Muscle of arm (tissue), 12 donors: ENCODE measurements around the gene SBK2. TPM values are rescaled to one million over a fixed set of nuclear protein-coding genes. Genes with fewer than 3 reads are reported as not detected.
A peak's percentile ranks its signal among the peaks of the same experiment; 100 is the strongest.

Experiments
- DNase-seq: peaks from one replicate; pipeline ENCODE4 v3.0.0-alpha.2; 2013
- polyA plus RNA-seq, 12 donors: library from polyadenylated mRNA; unstranded; fragments of 120-200 nt; gene quantifications; one replicate each; pipeline ENCODE4 v1.2.1, GENCODE V29; 2013; ENCODE audit not compliant: insufficient read length in 12 of 12

Gene SBK2
- polyA plus RNA-seq, 12 donors = 1.1 to 18.7 (median 3.2) TPM; not detected in 1

- no peak for DNase-seq
These were observed 22.8 kb upstream of the SBK2 start for GRCh38 chr19:55559684-55560083.

GRCh38 chr19:55554741-55555152 is 17.8 kb upstream of the SBK2 start:
- no peak for DNase-seq

DNA sequence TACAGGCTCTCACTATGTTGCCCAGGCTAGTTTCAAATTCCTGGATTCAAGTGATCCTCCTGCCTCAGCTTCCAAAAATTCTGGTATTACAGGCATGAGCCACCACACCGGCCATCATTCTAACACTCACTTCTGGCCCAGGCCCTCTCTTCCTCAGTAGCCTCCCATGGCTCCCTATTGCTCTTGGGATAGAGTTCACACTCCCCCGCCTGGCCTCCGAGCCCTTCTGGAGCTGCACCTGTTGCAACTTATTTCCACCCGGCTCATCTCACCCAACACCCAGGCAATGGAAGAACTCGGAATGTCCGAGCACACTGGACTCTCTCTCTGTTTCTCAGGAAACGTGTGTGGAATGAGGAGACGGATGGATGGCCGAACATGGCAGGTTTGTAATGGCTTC is 17.4 kb upstream of the SBK2 start:
- no peak for DNase-seq

DNA sequence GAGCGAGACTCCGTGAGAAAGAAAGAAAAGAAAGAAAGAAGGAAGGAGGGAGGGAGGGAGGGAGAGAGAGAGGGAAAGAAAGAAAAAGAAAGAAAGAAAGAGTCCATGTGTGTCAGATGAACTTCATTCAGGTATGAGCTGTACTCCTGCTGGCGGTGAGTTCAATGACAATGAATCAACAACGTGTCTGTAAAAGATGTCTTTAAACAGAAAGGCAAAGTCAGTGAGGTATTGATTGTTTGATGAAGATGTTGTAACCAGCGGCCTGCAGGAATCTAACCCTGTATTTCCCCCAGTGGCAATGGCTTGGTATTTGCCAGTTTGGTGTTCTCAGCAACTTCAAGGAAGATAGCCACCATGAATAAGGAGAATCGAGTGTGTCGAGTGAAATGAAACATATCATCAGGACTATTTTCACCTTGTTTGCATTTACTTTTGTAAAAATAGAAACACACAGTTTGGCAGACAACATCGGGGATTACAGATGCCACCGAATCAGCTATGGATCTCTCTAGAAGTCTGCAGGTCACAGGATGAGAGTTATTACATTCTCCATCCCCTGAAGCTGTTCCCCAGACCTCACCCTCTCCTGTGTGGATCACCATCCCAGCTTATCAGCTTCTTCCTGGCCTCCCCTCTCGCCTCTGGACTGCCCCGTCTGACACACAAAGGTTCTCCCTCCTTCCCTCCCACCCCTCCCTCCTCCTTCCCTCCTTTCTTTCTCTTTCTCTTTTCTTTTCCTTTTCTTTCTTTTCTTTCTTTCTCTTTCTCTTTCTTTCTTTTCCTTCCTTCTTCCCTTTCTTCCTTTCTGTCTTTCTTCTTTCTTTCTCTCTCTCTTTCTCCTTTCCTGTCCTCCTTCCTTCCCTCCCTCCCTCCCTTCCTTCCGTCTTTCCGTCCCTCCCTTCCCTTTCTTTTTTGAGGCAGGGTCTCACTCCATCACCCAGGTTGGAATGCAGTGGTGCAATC is 16.6 kb upstream of the SBK2 start:
- DNase-seq = no peak

DNA sequence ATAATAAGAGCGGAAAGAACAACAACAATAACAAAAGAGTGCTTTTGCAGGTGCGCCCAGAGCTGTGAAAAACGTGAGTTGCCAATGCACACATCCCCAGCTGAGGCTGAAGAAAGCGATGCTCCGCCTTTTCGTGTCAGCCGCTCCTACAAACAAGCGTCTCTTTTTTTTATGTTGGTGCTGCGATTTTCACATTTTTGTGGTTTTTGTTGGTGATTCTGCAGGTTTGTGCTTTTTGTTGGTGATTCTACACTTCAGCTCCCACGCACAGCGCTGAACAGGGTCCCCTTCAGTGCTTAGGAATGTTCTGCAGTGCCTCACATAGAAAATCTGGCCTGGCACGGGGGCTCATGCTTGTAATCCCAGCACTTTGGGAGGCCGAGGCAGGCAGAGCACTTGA is 15.7 kb upstream of the SBK2 start:
- no peak for DNase-seq

- no peak for DNase-seq
These were observed 15.3 kb upstream of the SBK2 start for GRCh38 chr19:55552206-55552605.

- no peak for DNase-seq
These were observed 13.4 kb upstream of the SBK2 start for GRCh38 chr19:55550321-55550650.

GRCh38 chr19:55549500-55550320 is 12.8 kb upstream of the SBK2 start:
- DNase-seq = no peak

GRCh38 chr19:55546822-55547614 is 10.1 kb upstream of the SBK2 start:
- DNase-seq = no peak

DNA sequence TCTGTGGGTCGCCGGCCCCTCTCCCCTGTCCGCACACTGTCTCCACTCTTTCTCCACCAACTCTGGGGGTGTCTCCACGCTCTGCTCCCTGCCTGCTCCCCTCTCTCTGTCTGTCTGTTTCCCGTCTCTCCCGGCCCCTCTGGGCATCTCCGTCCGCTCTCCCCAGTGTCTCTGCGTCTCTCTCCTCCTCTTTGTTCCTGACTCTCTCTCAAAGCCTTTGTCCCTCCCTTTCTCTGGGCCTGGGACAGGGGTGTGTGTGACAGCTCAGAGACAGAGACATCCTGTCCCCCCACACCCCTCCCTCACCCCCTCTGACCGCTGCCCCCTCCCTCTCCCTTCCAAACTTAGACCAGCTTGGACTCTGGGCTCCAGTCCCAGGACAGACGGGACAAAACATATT is 9.1 kb upstream of the SBK2 start:
- no peak for DNase-seq

DNA sequence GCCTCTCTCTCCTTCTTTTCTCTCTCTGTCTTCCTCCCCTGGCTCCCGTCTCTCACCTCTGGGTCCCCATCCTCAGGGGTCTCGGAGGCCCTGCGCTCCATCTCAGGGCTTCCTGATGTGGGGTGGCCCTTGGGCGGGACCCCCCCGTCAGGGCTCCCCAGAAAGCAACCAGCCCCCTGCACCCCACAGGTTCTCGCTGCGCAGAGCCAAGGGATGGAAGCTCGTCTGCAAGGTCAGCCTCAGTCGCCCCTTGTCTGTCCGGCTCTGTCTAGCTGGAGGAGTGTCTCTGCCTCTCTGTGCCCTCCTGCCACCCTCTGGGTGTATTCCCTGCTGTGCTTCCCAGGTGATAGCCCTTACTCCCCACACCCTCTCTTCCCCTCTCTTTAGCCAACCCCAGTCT is 8.5 kb upstream of the SBK2 start, which contains the start of gene SBK3:
TSS of gene SBK3 (minus strand) at position 101 of the 400 bp plus-strand sequence. CDS start at position 101, 0 bp downstream.
- DNase-seq = no peak

- DNase-seq = no peak
These were observed 8.0 kb upstream of the SBK2 start for GRCh38 chr19:55544776-55545439.

GRCh38 chr19:55544014-55544413 is 7.1 kb upstream of the SBK2 start:
- DNase-seq = no peak

GRCh38 chr19:55543567-55543966 is 6.6 kb upstream of the SBK2 start:
- no peak for DNase-seq

DNA sequence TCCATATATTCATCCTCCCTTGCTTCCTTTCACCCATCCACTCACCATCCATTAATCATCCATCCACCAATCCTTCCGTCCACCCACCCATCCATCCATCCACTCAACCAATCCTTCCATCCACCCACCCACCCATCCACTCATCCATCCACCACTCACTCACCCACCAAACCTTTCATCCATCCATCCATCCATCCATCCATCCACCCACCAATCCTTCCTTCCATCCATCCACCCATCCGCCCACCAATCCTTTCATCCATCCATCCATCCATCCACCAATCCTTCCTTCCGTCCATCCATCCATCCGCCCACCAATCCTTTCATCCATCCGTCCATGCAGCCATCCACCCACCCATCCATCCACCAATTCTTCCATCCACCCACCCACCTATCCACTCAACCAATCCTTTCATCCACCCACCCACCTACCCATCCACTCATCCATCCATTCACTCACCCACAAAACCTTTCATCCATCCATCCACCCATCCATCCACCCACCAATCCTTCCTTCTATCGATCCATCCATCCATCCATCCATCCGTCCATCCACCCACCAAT is 5.4 kb upstream of the SBK2 start:
- DNase-seq = no peak

DNA sequence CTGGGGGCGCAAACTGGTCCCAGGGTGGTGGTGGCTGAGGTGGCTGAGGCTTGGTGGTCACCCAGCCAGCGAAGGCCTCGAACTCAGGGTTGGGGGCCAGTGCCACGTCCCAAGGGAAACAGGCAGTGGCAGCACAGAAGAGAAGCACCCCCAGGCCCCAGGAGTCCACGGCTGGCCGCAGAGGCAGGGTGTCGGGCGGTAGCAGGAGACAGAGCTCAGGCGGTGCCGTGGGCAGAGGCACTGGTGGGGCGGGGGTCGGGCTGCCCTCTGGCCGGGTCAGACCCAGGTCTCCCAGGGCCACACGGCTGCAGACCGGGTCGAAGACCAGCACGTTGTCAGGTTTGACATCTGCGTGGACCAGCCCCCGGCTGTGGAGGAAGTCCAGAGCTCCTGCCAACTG is 4.2 kb upstream of the SBK2 start:
- no peak for DNase-seq

DNA sequence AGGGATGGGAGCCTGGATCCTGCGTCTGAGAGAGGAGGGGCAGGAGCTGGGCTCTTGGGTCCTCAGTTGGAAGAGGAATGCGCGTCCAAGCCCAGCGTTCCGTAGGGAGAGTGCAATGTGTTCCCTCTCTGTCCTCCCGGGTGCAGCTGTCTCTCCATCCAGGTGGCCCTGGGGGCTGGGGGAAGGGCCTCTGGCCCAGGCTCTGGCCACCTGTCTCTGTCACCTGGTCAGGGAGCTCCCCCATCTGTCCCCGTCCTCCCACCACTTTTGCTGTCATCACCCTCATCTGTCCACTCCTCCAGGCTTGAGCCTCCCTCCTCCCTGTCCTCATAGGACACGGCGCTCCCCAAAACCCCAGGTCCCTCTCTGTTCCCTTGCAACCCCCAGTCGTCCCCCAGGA is 3.7 kb upstream of the SBK2 start:
- no peak for DNase-seq

- DNase-seq = no peak
These were observed 2.4 kb upstream of the SBK2 start for GRCh38 chr19:55539090-55539984.

GRCh38 chr19:55538132-55538531 is 1.2 kb upstream of the SBK2 start:
- no peak for DNase-seq

GRCh38 chr19:55537741-55538111 is 793 bp upstream of the SBK2 start:
- peak; percentile 74 for DNase-seq
